GM18867 (cell line): ENCODE results near the gene SUCO.

Experiments used
- ATAC-seq: cut with Tn5 transposase; IDR thresholded peaks from one replicate; pipeline ENCODE4 v1.9.1; 2021; ENCODE audit warnings: mild to moderate bottlenecking, moderate library complexity; ENCODE audit not compliant: unreplicated experiment

SUCO gene

GRCh38 chr1:172515927-172516326, 17.0 kb upstream of the SUCO start:
- ATAC-seq = no peak

GRCh38 chr1:172517081-172517480, 15.9 kb upstream of the SUCO start:
- no peak for ATAC-seq

- no peak for ATAC-seq
These were observed 15.4 kb upstream of the SUCO start for GRCh38 chr1:172517545-172517944.

GRCh38 chr1:172529304-172529703, 3.6 kb upstream of the SUCO start:
- no peak for ATAC-seq

- no peak for ATAC-seq
These were observed 3.0 kb upstream of the SUCO start for GRCh38 chr1:172530000-172530399.

GRCh38 chr1:172531412-172532182, 1.4 kb upstream of the SUCO start:
- ATAC-seq = no peak

- ATAC-seq = peak; percentile 66
These were observed 709 bp upstream of the SUCO start for GRCh38 chr1:172532183-172532699.

GRCh38 chr1:172533513-172534151, 682 bp downstream of the SUCO start:
- ATAC-seq = peak; percentile 22

GRCh38 chr1:172536256-172536655, 3.3 kb downstream of the SUCO start:
- no peak for ATAC-seq

- ATAC-seq = no peak
These were observed 4.4 kb downstream of the SUCO start for GRCh38 chr1:172537366-172537765.

GRCh38 chr1:172537827-172538391, 5.0 kb downstream of the SUCO start:
- no peak for ATAC-seq

- no peak for ATAC-seq
These were observed 7.7 kb downstream of the SUCO start for GRCh38 chr1:172540635-172541034.

- ATAC-seq = no peak
These were observed 11.6 kb downstream of the SUCO start for GRCh38 chr1:172544481-172545104.

- peak; percentile 90 for ATAC-seq
These were observed 12.6 kb downstream of the SUCO start for GRCh38 chr1:172545396-172546004.

- ATAC-seq = no peak
These were observed 14.1 kb downstream of the SUCO start for GRCh38 chr1:172547071-172547470.

- no peak for ATAC-seq
These were observed 16.8 kb downstream of the SUCO start for GRCh38 chr1:172549621-172550280.

GRCh38 chr1:172551279-172551678, 18.3 kb downstream of the SUCO start:
- no peak for ATAC-seq

- ATAC-seq = no peak
These were observed 22.0 kb downstream of the SUCO start for GRCh38 chr1:172554915-172555314.

GRCh38 chr1:172556461-172556860, 23.5 kb downstream of the SUCO start:
- ATAC-seq = no peak

- ATAC-seq = no peak
These were observed 24.3 kb downstream of the SUCO start for GRCh38 chr1:172557270-172557669.
